Brain microvascular endothelial cell (primary cell): Measurements from ENCODE around the gene GPR84.

Source experiments
- DNase-seq: peaks from one replicate; pipeline ENCODE4 v3.0.0-alpha.2; 2020
- H3K27ac ChIP-seq: fragments of 250-450 bp; sonication (Bioruptor Pico); 2 replicates; pipeline ENCODE4 v1.5.1; 2020; ENCODE audit warnings: mild to moderate bottlenecking, moderate library complexity
- H3K27me3 ChIP-seq: fragments of 250-450 bp; sonication (Bioruptor Pico); replicated peaks from 2 replicates; pipeline ENCODE4 v1.5.1; 2020; ENCODE audit warnings: mild to moderate bottlenecking
- H3K36me3 ChIP-seq: fragments of 250-450 bp; sonication (Bioruptor Pico); replicated peaks from 2 replicates; pipeline ENCODE4 v1.5.1; 2020; ENCODE audit warnings: mild to moderate bottlenecking
- H3K4me3 ChIP-seq: 2 replicates; pipeline ENCODE4 v1.5.1; 2011; ENCODE audit warnings: low read depth, mild to moderate bottlenecking, control low read depth, low read length, moderate library complexity
- CTCF ChIP-seq: IDR thresholded peaks from 2 replicates; pipeline ENCODE4 v1.5.1; 2011; ENCODE audit warnings: low read depth, mild to moderate bottlenecking, moderate library complexity, low read length, control low read depth, inconsistent platforms; ENCODE audit errors: missing control alignments
- in situ Hi-C: cut with HindIII; loops from 2 replicates; pipeline ENCODE4 v1.10.0; 2017; ENCODE audit warnings: low sequenced_read_pairs, low pct_ligation_motif_present

GPR84 gene

GRCh38 chr12:54401119-54401518, 36.8 kb upstream of the GPR84 start:
- Histone ChIP-seq H3K36me3 (peaks cover 98% of the 10 kb centered on the region), H3K27me3 (no peaks in the 10 kb centered on the region), H3K27ac (no peak overlapping the region), H3K4me3 (no peak overlapping the region)
- no peak for DNase-seq
- in situ Hi-C loops = no loop called here
- TF ChIP-seq CTCF = no peak

GRCh38 chr12:54398995-54399793, 34.9 kb upstream of the GPR84 start:
- Histone ChIP-seq H3K27ac (no peak overlapping the region), H3K36me3 (peaks cover 97% of the 10 kb centered on the region), H3K4me3 (no peak overlapping the region), H3K27me3 (no peaks in the 10 kb centered on the region)
- peak; percentile 100 for TF ChIP-seq CTCF
- in situ Hi-C loops = no loop called here
- DNase-seq = peak; percentile 85

GRCh38 chr12:54398218-54398617, 33.9 kb upstream of the GPR84 start:
- H3K27me3 ChIP-seq = no peaks in the 10 kb centered on the region
- TF ChIP-seq CTCF = no peak
- H3K36me3 ChIP-seq = peaks cover 93% of the 10 kb centered on the region
- H3K4me3 ChIP-seq = no peak overlapping the region
- in situ Hi-C loops = no loop called here
- no peak overlapping the region for H3K27ac ChIP-seq
- DNase-seq = no peak

- Histone ChIP-seq H3K27me3 (no peaks in the 10 kb centered on the region), H3K27ac (no peak overlapping the region), H3K4me3 (no peak overlapping the region), H3K36me3 (peaks cover 82% of the 10 kb centered on the region)
- TF ChIP-seq CTCF = no peak
- no peak for DNase-seq
- in situ Hi-C loops = no loop called here
These were observed 32.9 kb upstream of the GPR84 start for GRCh38 chr12:54397157-54397556.

GRCh38 chr12:54395545-54395944, 31.3 kb upstream of the GPR84 start:
- Histone ChIP-seq H3K27me3 (no peaks in the 10 kb centered on the region), H3K36me3 (peaks cover 66% of the 10 kb centered on the region), H3K4me3 (no peak overlapping the region), H3K27ac (no peak overlapping the region)
- in situ Hi-C loops = no loop called here
- TF ChIP-seq CTCF = no peak
- no peak for DNase-seq

GRCh38 chr12:54394986-54395385, 30.7 kb upstream of the GPR84 start:
- H3K27ac ChIP-seq = no peak overlapping the region
- TF ChIP-seq CTCF = no peak
- in situ Hi-C loops = no loop called here
- H3K4me3 ChIP-seq = no peak overlapping the region
- peaks cover 60% of the 10 kb centered on the region for H3K36me3 ChIP-seq
- no peak for DNase-seq
- H3K27me3 ChIP-seq = no peaks in the 10 kb centered on the region
